GM12872 (cell line): ENCODE measurements around the gene CHI3L2.

ENCODE experiments used
- TF ChIP-seq, protein P1 (sequence below): IDR thresholded peaks from 3 replicates; pipeline ENCODE4 v1.5.1; 2011; ENCODE audit warnings: low read depth, mild to moderate bottlenecking, low read length, moderate library complexity; ENCODE audit not compliant: insufficient read depth

The CHI3L2 gene

DNA sequence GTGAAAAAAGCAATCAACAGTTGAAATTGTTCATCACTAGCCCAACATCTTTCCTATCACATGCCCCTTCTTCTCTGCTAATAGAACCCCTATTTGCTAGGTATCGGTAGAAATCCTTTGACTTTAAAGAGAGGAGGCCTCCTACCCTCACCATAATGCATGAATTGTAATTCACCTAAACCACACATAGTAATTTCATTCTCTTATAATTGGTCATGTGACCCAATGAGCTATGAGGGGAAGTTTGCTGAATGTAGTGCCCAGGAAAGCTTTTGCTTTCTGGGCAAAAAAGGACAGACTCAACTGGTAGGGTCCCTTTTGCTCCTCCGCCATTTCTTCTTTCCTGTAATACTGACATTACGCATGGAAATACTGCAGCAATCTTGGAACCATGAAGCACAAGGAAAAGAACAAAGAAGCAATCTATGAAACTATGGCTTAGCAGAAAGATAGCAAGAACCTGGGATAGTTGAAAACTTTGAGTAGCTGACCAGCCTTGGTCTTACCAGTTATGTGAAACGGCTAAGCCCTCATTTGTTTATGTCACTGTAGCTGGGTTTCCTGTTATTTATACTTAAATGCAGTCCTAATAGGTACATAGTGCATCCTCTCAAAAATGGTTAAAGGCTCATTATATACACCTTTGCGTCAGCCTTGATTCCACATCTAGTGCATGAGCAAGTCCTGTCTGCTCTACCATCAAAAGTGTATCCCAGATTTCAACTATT lies 10.2 kb upstream of the CHI3L2 start:
- TF ChIP-seq, protein P1, sequence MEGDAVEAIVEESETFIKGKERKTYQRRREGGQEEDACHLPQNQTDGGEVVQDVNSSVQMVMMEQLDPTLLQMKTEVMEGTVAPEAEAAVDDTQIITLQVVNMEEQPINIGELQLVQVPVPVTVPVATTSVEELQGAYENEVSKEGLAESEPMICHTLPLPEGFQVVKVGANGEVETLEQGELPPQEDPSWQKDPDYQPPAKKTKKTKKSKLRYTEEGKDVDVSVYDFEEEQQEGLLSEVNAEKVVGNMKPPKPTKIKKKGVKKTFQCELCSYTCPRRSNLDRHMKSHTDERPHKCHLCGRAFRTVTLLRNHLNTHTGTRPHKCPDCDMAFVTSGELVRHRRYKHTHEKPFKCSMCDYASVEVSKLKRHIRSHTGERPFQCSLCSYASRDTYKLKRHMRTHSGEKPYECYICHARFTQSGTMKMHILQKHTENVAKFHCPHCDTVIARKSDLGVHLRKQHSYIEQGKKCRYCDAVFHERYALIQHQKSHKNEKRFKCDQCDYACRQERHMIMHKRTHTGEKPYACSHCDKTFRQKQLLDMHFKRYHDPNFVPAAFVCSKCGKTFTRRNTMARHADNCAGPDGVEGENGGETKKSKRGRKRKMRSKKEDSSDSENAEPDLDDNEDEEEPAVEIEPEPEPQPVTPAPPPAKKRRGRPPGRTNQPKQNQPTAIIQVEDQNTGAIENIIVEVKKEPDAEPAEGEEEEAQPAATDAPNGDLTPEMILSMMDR, result no peak

GRCh38 chr1:111218701-111219556 lies 8.6 kb upstream of the CHI3L2 start:
- TF ChIP-seq, protein P1, result no peak

GRCh38 chr1:111219557-111220286 lies 7.8 kb upstream of the CHI3L2 start:
- TF ChIP-seq, protein P1, result no peak

- TF ChIP-seq, protein P1, result no peak
Observed at GRCh38 chr1:111220302-111220890, 7.1 kb upstream of the CHI3L2 start.

DNA sequence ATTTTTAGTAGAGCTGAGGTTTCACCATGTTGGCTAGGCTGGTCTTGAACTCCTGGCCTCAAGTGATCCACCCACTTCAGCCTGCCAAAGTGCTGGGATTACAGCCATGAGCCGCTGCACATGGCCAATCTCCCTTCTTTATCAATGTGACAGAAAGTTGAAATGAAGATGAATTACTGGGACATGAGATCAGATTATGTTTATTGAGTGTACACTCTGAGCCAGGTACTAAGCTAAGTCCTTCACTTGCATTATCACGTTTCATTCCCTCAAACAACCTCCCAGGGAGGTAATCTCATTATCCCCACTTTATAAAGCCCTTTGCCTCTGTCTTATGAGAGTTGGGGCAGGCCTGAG lies 6.3 kb upstream of the CHI3L2 start:
- TF ChIP-seq, protein P1, result no peak

DNA sequence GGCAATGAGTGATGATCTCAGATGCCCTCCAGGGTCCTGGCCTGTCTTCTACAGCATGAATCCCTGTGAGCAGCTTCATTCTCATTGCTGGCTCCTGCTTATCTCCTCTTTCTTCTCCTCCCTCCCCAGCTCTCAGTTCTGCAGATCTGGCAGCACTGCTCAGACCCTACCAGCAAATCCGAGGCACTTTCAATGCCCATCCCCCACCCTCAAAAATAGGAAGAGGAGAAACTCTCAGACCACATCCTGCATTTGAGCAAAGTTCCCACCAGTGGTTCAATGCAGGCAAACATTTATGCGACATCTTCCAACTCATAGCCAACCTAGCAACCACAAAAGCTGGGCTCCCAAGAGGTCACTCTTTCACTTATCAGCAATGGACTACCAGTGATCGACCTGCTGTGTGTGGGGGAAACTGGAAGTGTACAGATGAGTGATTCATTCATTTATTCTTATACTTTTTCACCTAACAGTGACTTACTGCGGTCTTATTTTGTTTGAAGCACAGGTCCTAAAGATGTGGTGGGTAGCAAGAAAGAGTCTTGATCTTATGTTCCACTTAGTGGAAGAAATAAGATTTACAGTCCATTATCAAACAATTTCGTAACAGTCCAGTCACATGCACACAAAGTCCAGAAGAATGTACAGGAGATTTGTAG lies 5.8 kb upstream of the CHI3L2 start:
- TF ChIP-seq, protein P1, result 0 out of 3 replicates have a peak, but pooled peaks have one; percentile 8
